GM23338 (cell line): ENCODE measurements around the gene RBL2. TPM values are rescaled to one million over a fixed set of nuclear protein-coding genes. Genes with fewer than 3 reads are reported as not detected.

Source experiments
- ATAC-seq: fragments of 200-7000 bp; cut with Tn5 transposase; 3 replicates; pipeline ENCODE4 v1.9.1; 2020
- DNase-seq: peaks from one replicate; pipeline ENCODE4 v3.0.0-alpha.2; 2015; ENCODE audit warnings: low spot score
- H2AFZ ChIP-seq: fragments of 200-600 bp; sonication (generic); 2 replicates; pipeline ENCODE4 v1.8.0; 2016; ENCODE audit warnings: antibody characterized with exemption, mild to moderate bottlenecking, moderate library complexity
- H3F3A ChIP-seq: fragments of 200-600 bp; sonication (generic); replicated peaks from 2 replicates; pipeline ENCODE4 v1.8.0; 2017; ENCODE audit warnings: antibody characterized with exemption, mixed run types, low read depth
- H3K27ac ChIP-seq: fragments of 200-600 bp; sonication (generic); 2 replicates; pipeline ENCODE4 v1.6.1; 2016; ENCODE audit warnings: low read depth
- H3K27me3 ChIP-seq: fragments of 200-600 bp; sonication (generic); 2 replicates; pipeline ENCODE4 v1.8.0; 2016; ENCODE audit warnings: mild to moderate bottlenecking, mixed run types, moderate library complexity; ENCODE audit not compliant: insufficient read depth
- H3K36me3 ChIP-seq: fragments of 200-600 bp; sonication (generic); 2 replicates; pipeline ENCODE4 v1.8.0; 2016; ENCODE audit warnings: mild to moderate bottlenecking; ENCODE audit not compliant: insufficient read depth
- H3K4me1 ChIP-seq: fragments of 200-600 bp; sonication (generic); 2 replicates; pipeline ENCODE4 v1.8.0; 2016; ENCODE audit warnings: mild to moderate bottlenecking, moderate library complexity; ENCODE audit not compliant: insufficient read depth
- H3K4me2 ChIP-seq: fragments of 200-600 bp; sonication (generic); 2 replicates; pipeline ENCODE4 v1.7.1; 2017; ENCODE audit warnings: mixed run types
- H3K4me3 ChIP-seq: fragments of 200-600 bp; sonication (generic); 2 replicates; pipeline ENCODE4 v1.6.1; 2016; ENCODE audit warnings: mixed run types
- H3K79me2 ChIP-seq: fragments of 200-600 bp; sonication (generic); replicated peaks from 2 replicates; pipeline ENCODE4 v1.8.0; 2017; ENCODE audit warnings: mild to moderate bottlenecking; ENCODE audit not compliant: insufficient read depth
- H3K9me2 ChIP-seq: fragments of 200-600 bp; sonication (generic); 2 replicates; pipeline ENCODE4 v1.8.0; 2017; ENCODE audit not compliant: insufficient read depth
- H4K20me1 ChIP-seq: fragments of 200-600 bp; sonication (generic); replicated peaks from 2 replicates; pipeline ENCODE4 v1.8.0; 2017; ENCODE audit warnings: mild to moderate bottlenecking; ENCODE audit not compliant: insufficient read depth
- H3K27ac Mint-ChIP-seq: 2 replicates; pipeline ENCODE4 v1.8.0; 2020; ENCODE audit warnings: inconsistent platforms, mild to moderate bottlenecking, moderate library complexity, mixed read lengths
- H3K27me3 Mint-ChIP-seq: 3 replicates; pipeline ENCODE4 v1.8.0; 2022; ENCODE audit warnings: low read depth, mild to moderate bottlenecking, moderate library complexity, mixed read lengths, inconsistent platforms; ENCODE audit not compliant: insufficient read depth, poor library complexity
- H3K36me3 Mint-ChIP-seq: 3 replicates; pipeline ENCODE4 v1.8.0; 2021; ENCODE audit warnings: low read depth, mild to moderate bottlenecking, inconsistent platforms, moderate library complexity, mixed read lengths
- H3K4me1 Mint-ChIP-seq: 3 replicates; pipeline ENCODE4 v1.8.0; 2020; ENCODE audit warnings: mild to moderate bottlenecking, inconsistent platforms, mixed read lengths
- H3K4me3 Mint-ChIP-seq: 3 replicates; pipeline ENCODE4 v1.8.0; 2021; ENCODE audit warnings: moderate library complexity, mild to moderate bottlenecking, inconsistent platforms, mixed read lengths
- H3K9me3 Mint-ChIP-seq: 3 replicates; pipeline ENCODE4 v1.8.0; 2020; ENCODE audit warnings: moderate library complexity, mild to moderate bottlenecking, inconsistent platforms, mixed read lengths
- ETS1 ChIP-seq: IDR thresholded peaks from 2 replicates; pipeline ENCODE4 v1.6.1; 2016; ENCODE audit warnings: antibody characterized with exemption
- EZH2 ChIP-seq: fragments of 200-600 bp; sonication (generic); IDR thresholded peaks from one replicate; pipeline ENCODE4 v1.8.0; 2017; ENCODE audit warnings: antibody characterized with exemption, mild to moderate bottlenecking, low read depth; ENCODE audit not compliant: unreplicated experiment
- EZH2phosphoT487 ChIP-seq: fragments of 200-600 bp; sonication (generic); IDR thresholded peaks from one replicate; pipeline ENCODE4 v1.8.1; 2018; ENCODE audit warnings: antibody characterized with exemption; ENCODE audit not compliant: unreplicated experiment
- JUNB ChIP-seq: IDR thresholded peaks from one replicate; pipeline ENCODE4 v1.6.1; 2016; ENCODE audit warnings: antibody characterized with exemption; ENCODE audit not compliant: unreplicated experiment
- POLR2AphosphoS5 ChIP-seq: IDR thresholded peaks from 2 replicates; pipeline ENCODE4 v1.6.1; 2016; ENCODE audit warnings: antibody characterized with exemption, low read depth
- STAT1 ChIP-seq: IDR thresholded peaks from one replicate; pipeline ENCODE4 v1.6.1; 2016; ENCODE audit warnings: antibody characterized with exemption; ENCODE audit not compliant: unreplicated experiment
- ZNF114 ChIP-seq: fragments of 250-450 bp; sonication (Bioruptor Pico); IDR thresholded peaks from 2 replicates; pipeline ENCODE4 v1.5.0; 2020; ENCODE audit warnings: mild to moderate bottlenecking, moderate library complexity
- polyA plus RNA-seq: library from polyadenylated mRNA; unstranded; fragments of >200 nt; fragmentation: Nextera tagmentation; extraction: Ambion mirVana; gene quantifications from 2 replicates; pipeline ENCODE4 v1.2.1, GENCODE V29; 2016
- total RNA-seq: library from RNA; depleted of rRNA; stranded (reverse); fragments of >200 nt; shearing (Covaris generic); gene quantifications from 2 replicates; pipeline ENCODE4 v1.2.3, GENCODE V29; 2014
- TF ChIP-seq, protein P1 (sequence below): fragments of 250-450 bp; sonication (Bioruptor Pico); IDR thresholded peaks from 2 replicates; pipeline ENCODE4 v1.5.0; 2020; ENCODE audit warnings: mild to moderate bottlenecking, moderate library complexity
- TF ChIP-seq, protein P2 (sequence below), 2 experiments: fragments of 200-600 bp in 1 of 2; sonication (generic) in 1 of 2; conservative IDR thresholded peaks; 2 replicates each; pipeline versions ENCODE4 v1.5.1 to v1.6.1; 2016 to 2017; ENCODE audit warnings: antibody characterized with exemption in 2 of 2, low read depth in 2 of 2, mild to moderate bottlenecking in 2 of 2, moderate library complexity in 1 of 2
- TF ChIP-seq, protein P3 (sequence below): IDR thresholded peaks from one replicate; pipeline ENCODE4 v1.6.1; 2018; ENCODE audit warnings: antibody characterized with exemption; ENCODE audit not compliant: unreplicated experiment

Gene RBL2
- total and polyA plus RNA-seq, 2 experiments from 2014 or later, result 15.4 to 43.3 TPM

DNA sequence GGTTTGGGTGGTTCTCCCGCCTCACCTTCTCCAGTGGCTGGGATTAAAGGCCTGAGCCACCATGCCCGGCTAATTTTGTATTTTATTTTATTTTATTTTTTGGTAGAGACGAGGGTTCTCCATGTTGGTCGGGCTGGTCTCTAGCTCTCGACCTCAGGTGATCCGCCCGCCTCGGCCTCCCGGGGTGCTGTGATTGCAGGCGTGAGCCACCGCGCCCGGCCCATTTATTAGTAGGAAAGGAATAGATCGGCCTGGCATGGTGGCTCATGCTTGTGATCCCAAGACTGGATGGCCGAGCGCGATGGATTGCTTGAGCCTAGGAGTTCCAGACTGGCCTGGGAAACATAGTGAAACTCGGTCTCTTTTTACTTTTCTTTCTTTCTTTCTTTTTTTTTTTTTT lies 20.4 kb upstream of the RBL2 start:
- peaks cover 13% of the 10 kb centered on the region for H3K36me3 Mint-ChIP-seq
- no peak for TF ChIP-seq STAT1
- TF ChIP-seq JUNB, result no peak
- peaks cover 7% of the 10 kb centered on the region for H3K4me1 ChIP-seq
- no peak overlapping the region for H3K27ac Mint-ChIP-seq
- no peak overlapping the region for H3K27ac ChIP-seq
- H3K4me1 Mint-ChIP-seq, result peaks cover 8% of the 10 kb centered on the region; the same call in 2 of the 3 replicates
- H3K79me2 ChIP-seq, result no peaks in the 10 kb centered on the region
- no peaks in the 10 kb centered on the region for H3K36me3 ChIP-seq
- H3F3A ChIP-seq, result no peaks in the 10 kb centered on the region
- H3K9me2 ChIP-seq, result no peaks in the 10 kb centered on the region
- H4K20me1 ChIP-seq, result no peaks in the 10 kb centered on the region
- no peak for DNase-seq
- no peak overlapping the region for H2AFZ ChIP-seq
- H3K27me3 ChIP-seq, result no peaks in the 10 kb centered on the region
- H3K27me3 Mint-ChIP-seq, result no peaks in the 10 kb centered on the region
- no peak overlapping the region for H3K4me3 Mint-ChIP-seq
- no peak for ATAC-seq
- H3K4me2 ChIP-seq, result no peak overlapping the region
- no peak overlapping the region for H3K4me3 ChIP-seq
- peaks cover 15% of the 10 kb centered on the region for H3K9me3 Mint-ChIP-seq

GRCh38 chr16:53414381-53414780 lies 19.9 kb upstream of the RBL2 start:
- Histone ChIP-seq H3K9me2 (no peaks in the 10 kb centered on the region), H3K27me3 (no peaks in the 10 kb centered on the region), H3K4me3 (no peak overlapping the region), H4K20me1 (no peaks in the 10 kb centered on the region), H3K36me3 (no peaks in the 10 kb centered on the region), H3K4me1 (peaks cover 7% of the 10 kb centered on the region), H3K27ac (no peak overlapping the region), H3K79me2 (no peaks in the 10 kb centered on the region), H3F3A (no peaks in the 10 kb centered on the region), H3K4me2 (no peak overlapping the region), H2AFZ (no peak overlapping the region)
- no peak overlapping the region for H3K4me3 Mint-ChIP-seq
- peaks cover 13% of the 10 kb centered on the region for H3K36me3 Mint-ChIP-seq
- peaks cover 15% of the 10 kb centered on the region for H3K9me3 Mint-ChIP-seq
- ATAC-seq, result no peak
- DNase-seq, result no peak
- H3K27ac Mint-ChIP-seq, result no peak overlapping the region
- no peaks in the 10 kb centered on the region for H3K27me3 Mint-ChIP-seq
- H3K4me1 Mint-ChIP-seq, result peaks cover 8% of the 10 kb centered on the region; the same call in 2 of the 3 replicates
- TF ChIP-seq JUNB (no peak), EZH2phosphoT487 (no peak), POLR2AphosphoS5 (no peak), ETS1 (no peak), ZNF114 (no peak), EZH2 (no peak)
- TF ChIP-seq, protein P1, sequence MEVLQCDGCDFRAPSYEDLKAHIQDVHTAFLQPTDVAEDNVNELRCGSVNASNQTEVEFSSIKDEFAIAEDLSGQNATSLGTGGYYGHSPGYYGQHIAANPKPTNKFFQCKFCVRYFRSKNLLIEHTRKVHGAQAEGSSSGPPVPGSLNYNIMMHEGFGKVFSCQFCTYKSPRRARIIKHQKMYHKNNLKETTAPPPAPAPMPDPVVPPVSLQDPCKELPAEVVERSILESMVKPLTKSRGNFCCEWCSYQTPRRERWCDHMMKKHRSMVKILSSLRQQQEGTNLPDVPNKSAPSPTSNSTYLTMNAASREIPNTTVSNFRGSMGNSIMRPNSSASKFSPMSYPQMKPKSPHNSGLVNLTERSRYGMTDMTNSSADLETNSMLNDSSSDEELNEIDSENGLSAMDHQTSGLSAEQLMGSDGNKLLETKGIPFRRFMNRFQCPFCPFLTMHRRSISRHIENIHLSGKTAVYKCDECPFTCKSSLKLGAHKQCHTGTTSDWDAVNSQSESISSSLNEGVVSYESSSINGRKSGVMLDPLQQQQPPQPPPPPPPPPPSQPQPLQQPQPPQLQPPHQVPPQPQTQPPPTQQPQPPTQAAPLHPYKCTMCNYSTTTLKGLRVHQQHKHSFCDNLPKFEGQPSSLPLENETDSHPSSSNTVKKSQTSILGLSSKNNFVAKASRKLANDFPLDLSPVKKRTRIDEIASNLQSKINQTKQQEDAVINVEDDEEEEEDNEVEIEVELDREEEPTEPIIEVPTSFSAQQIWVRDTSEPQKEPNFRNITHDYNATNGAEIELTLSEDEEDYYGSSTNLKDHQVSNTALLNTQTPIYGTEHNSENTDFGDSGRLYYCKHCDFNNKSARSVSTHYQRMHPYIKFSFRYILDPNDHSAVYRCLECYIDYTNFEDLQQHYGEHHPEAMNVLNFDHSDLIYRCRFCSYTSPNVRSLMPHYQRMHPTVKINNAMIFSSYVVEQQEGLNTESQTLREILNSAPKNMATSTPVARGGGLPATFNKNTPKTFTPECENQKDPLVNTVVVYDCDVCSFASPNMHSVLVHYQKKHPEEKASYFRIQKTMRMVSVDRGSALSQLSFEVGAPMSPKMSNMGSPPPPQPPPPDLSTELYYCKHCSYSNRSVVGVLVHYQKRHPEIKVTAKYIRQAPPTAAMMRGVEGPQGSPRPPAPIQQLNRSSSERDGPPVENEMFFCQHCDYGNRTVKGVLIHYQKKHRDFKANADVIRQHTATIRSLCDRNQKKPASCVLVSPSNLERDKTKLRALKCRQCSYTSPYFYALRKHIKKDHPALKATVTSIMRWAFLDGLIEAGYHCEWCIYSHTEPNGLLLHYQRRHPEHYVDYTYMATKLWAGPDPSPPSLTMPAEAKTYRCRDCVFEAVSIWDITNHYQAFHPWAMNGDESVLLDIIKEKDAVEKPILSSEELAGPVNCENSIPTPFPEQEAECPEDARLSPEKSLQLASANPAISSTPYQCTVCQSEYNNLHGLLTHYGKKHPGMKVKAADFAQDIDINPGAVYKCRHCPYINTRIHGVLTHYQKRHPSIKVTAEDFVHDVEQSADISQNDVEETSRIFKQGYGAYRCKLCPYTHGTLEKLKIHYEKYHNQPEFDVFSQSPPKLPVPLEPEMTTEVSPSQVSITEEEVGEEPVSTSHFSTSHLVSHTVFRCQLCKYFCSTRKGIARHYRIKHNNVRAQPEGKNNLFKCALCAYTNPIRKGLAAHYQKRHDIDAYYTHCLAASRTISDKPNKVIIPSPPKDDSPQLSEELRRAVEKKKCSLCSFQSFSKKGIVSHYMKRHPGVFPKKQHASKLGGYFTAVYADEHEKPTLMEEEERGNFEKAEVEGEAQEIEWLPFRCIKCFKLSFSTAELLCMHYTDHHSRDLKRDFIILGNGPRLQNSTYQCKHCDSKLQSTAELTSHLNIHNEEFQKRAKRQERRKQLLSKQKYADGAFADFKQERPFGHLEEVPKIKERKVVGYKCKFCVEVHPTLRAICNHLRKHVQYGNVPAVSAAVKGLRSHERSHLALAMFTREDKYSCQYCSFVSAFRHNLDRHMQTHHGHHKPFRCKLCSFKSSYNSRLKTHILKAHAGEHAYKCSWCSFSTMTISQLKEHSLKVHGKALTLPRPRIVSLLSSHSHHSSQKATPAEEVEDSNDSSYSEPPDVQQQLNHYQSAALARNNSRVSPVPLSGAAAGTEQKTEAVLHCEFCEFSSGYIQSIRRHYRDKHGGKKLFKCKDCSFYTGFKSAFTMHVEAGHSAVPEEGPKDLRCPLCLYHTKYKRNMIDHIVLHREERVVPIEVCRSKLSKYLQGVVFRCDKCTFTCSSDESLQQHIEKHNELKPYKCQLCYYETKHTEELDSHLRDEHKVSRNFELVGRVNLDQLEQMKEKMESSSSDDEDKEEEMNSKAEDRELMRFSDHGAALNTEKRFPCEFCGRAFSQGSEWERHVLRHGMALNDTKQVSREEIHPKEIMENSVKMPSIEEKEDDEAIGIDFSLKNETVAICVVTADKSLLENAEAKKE (CRISPR knock-in tag), result no peak
- TF ChIP-seq, protein P2, sequence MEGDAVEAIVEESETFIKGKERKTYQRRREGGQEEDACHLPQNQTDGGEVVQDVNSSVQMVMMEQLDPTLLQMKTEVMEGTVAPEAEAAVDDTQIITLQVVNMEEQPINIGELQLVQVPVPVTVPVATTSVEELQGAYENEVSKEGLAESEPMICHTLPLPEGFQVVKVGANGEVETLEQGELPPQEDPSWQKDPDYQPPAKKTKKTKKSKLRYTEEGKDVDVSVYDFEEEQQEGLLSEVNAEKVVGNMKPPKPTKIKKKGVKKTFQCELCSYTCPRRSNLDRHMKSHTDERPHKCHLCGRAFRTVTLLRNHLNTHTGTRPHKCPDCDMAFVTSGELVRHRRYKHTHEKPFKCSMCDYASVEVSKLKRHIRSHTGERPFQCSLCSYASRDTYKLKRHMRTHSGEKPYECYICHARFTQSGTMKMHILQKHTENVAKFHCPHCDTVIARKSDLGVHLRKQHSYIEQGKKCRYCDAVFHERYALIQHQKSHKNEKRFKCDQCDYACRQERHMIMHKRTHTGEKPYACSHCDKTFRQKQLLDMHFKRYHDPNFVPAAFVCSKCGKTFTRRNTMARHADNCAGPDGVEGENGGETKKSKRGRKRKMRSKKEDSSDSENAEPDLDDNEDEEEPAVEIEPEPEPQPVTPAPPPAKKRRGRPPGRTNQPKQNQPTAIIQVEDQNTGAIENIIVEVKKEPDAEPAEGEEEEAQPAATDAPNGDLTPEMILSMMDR (conservative IDR thresholded peaks at IDR 0.05; ENCODE audit: low read depth in 2 of 2), result no peak
- TF ChIP-seq, protein P3, sequence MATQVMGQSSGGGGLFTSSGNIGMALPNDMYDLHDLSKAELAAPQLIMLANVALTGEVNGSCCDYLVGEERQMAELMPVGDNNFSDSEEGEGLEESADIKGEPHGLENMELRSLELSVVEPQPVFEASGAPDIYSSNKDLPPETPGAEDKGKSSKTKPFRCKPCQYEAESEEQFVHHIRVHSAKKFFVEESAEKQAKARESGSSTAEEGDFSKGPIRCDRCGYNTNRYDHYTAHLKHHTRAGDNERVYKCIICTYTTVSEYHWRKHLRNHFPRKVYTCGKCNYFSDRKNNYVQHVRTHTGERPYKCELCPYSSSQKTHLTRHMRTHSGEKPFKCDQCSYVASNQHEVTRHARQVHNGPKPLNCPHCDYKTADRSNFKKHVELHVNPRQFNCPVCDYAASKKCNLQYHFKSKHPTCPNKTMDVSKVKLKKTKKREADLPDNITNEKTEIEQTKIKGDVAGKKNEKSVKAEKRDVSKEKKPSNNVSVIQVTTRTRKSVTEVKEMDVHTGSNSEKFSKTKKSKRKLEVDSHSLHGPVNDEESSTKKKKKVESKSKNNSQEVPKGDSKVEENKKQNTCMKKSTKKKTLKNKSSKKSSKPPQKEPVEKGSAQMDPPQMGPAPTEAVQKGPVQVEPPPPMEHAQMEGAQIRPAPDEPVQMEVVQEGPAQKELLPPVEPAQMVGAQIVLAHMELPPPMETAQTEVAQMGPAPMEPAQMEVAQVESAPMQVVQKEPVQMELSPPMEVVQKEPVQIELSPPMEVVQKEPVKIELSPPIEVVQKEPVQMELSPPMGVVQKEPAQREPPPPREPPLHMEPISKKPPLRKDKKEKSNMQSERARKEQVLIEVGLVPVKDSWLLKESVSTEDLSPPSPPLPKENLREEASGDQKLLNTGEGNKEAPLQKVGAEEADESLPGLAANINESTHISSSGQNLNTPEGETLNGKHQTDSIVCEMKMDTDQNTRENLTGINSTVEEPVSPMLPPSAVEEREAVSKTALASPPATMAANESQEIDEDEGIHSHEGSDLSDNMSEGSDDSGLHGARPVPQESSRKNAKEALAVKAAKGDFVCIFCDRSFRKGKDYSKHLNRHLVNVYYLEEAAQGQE, result no peak
